CD1c-positive myeloid dendritic cell (primary cell): ENCODE measurements around the gene CHP1.
"Not testable (repeated sequence)": the region's sequence is repeated elsewhere in the genome, so short reads cannot be mapped to it uniquely, and the experiment has no call there.

Experiments used
- DNase-seq: peaks from one replicate; pipeline ENCODE4 v3.0.0-alpha.2; 2016; ENCODE audit errors: extremely low spot score

CHP1 gene

DNA sequence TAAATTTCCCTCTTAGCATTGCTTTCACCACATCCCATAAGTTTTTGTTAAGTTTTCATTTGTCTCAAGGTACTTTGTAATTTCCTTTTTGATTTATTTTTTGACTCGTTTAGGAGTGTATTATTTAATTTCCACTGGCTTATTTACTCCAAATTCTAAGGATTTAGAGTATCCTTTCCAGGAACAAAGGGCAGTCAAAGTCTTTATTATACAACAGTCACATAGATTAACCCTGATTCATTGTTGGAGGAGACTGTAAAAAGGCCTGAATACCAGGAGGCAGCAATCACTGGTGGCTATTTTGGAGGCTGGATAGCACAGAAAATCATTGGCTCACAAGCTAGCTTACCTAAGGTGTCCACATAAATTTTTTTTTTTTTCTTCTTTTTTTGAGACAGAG, 61.5 kb downstream of the CHP1 start:
- DNase-seq = no peak

DNA sequence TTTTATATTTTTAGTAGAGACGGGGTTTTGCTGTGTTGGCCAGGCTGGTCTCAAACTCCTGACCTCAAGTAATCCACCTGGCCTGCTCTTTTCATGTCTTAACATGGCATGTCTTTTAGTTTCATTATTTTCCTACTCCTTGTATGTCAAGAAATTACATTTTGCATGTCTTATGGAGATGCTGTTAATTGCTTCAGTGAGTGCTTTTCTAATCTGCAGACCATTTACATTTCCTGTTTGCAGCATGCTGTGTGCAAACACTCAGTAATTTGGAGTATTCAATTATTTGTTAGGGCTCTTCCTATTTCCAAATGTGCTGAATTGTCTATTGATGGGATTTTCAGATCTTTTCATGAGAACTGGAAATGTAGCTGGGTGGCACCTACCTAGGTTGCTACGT, 70.1 kb downstream of the CHP1 start:
- DNase-seq = not testable (repeated sequence)

- no peak for DNase-seq
These were observed 70.5 kb downstream of the CHP1 start for GRCh38 chr15:41301587-41301986.

DNA sequence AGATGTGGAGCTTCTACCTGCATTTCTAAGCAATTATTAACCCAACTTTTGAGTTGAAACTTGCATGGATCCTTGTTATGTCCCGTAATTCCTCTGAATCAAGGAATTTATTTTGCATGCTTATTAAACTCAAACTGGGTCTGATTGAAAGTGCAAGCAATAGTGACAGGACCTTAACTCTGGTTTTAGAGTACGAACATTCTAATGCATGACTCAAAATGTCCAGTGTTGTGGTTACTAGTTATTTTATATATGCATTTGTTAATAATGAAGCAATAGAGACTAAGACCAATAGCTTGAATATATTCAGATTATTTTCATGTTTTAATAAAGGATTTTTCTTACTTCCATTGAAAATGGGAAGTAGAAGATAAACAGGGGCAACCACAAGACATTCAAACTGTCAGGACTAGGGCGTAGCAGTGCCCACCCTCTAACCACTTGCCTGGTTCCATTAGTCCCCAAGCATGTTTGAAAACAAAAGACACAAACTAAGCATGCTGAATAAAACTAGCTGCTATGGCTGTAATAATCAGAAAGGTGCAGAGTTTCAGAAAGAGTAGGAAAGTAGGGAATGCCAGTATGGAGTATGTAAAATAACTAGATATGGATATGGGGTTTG, 73.2 kb downstream of the CHP1 start:
- DNase-seq = no peak

DNA sequence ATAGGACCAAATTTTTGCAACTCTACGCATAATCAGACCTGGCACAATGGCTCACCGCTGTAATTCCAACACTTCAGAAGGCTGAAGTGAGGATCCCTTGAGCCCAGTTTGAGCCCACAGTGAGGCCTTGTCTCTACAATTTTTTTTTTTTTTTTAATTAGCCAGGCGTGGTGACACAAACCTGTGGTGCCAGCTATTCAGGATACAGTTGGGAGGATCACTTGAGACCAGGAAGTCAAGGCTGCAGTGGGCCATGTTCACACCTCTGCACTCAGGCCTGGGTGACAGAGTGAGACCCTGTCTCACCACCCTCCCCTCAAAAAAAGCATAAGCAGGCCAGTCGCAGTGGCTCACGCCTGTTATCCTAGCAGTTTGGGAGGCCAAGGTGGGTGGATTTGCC, 76.6 kb downstream of the CHP1 start:
- DNase-seq = no peak

GRCh38 chr15:41309226-41309905, 78.3 kb downstream of the CHP1 start:
- DNase-seq = no peak

DNA sequence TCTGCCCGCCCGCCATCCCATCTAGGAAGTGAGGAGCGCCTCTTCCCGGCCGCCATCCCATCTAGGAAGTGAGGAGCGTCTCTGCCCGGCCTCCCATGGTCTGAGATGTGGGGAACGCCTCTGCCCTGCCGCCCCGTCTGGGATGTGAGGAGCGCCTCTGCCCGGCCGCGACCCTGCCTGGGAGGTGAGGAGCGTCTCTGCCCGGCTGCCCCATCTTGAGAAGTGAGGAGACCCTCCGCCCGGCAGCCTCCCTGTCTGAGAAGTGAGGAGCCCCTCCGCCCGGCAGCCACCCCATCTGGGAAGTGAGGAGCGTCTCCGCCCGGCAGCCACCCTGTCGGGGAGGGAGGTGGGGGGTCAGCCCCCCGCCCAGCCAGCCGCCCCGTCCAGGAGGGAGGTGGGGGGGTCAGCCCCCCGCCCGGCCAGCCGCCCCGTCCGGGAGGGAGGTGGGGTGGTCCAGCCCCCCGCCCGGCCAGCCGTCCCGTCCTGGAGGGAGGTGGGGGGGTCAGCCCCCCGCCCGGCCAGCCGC, 89.8 kb downstream of the CHP1 start:
- DNase-seq = not testable (repeated sequence)

DNA sequence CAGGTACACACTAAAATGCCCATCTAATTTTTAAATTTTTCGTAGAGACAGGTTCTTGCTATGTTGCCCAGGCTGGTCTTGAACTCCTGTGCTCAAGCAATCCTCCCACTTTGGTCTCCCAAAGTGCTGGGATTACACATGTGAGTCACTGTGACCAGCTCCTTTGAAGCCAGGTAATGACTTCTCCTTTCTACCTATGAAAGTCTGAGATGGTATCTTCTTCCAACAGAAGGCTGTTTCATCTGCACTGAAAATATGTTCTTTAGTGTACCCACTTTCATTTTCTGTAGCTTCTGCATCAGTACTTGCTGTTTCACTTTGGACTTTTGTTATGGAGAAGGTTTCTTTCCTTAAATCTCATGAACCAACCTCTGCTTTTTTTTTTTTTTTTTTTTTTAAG, 92.5 kb downstream of the CHP1 start:
- no peak for DNase-seq

- no peak for DNase-seq
These were observed 100.2 kb downstream of the CHP1 start for GRCh38 chr15:41331281-41331680.
